Suprapubic skin (tissue), 4 donors: Measurements from ENCODE around the gene WWC2. TPM values are rescaled to one million over a fixed set of nuclear protein-coding genes. Genes with fewer than 3 reads are reported as not detected.

Source experiments
- DNase-seq, 2 donors: peaks; one replicate each; pipeline ENCODE4 v3.0.0-alpha.2; 2019; ENCODE audit warnings: low spot score in 2 of 2
- H3K27ac ChIP-seq: fragments of 200-600 bp; sonication (generic); one replicate; pipeline ENCODE4 v1.5.1; 2019
- H3K27me3 ChIP-seq: fragments of 200-600 bp; sonication (generic); one replicate; pipeline ENCODE4 v1.5.1; 2019
- H3K36me3 ChIP-seq: fragments of 200-600 bp; sonication (generic); one replicate; pipeline ENCODE4 v1.5.1; 2019
- H3K4me1 ChIP-seq: fragments of 200-600 bp; sonication (generic); one replicate; pipeline ENCODE4 v1.5.1; 2019
- H3K4me3 ChIP-seq: fragments of 200-600 bp; sonication (generic); one replicate; pipeline ENCODE4 v1.5.1; 2019; ENCODE audit warnings: mild to moderate bottlenecking
- H3K9me3 ChIP-seq: fragments of 200-600 bp; sonication (generic); one replicate; pipeline ENCODE4 v1.5.1; 2019
- CTCF ChIP-seq, 2 donors: fragments of 200-600 bp in 1 of 2; fragments of 450-650 bp in 1 of 2; sonication (generic) in 1 of 2; IDR thresholded peaks; one replicate each; pipeline ENCODE4 v1.5.1; 2016 to 2019; ENCODE audit warnings: antibody characterized with exemption in 2 of 2, mild to moderate bottlenecking in 1 of 2, moderate library complexity in 1 of 2
- EP300 ChIP-seq: sonication (generic); formaldehyde crosslinking; IDR thresholded peaks from one replicate; pipeline ENCODE4 v1.6.1; 2017; ENCODE audit warnings: antibody characterized with exemption
- POLR2A ChIP-seq, 2 donors: fragments of 450-650 bp; IDR thresholded peaks; one replicate each; pipeline ENCODE4 v1.6.1; 2017; ENCODE audit warnings: antibody characterized with exemption in 2 of 2, mild to moderate bottlenecking in 2 of 2, moderate library complexity in 2 of 2
- POLR2AphosphoS5 ChIP-seq, 3 donors: sonication (generic); formaldehyde crosslinking; IDR thresholded peaks; one replicate each; pipeline ENCODE4 v1.6.1; 2017; ENCODE audit warnings: antibody characterized with exemption in 3 of 3
- WGBS: methylation state at CpG from one replicate; pipeline ENCODE4 v1.1.5; 2018; 5-methylcytosine and 5-hydroxymethylcytosine counted together
- total RNA-seq, 4 donors: library from RNA; depleted of rRNA; stranded (reverse); fragments of >200 nt; gene quantifications; one replicate each; pipeline ENCODE4 v1.1.0, GENCODE V29; 2016

Gene WWC2
- total RNA-seq, 4 donors from 2014 or later: 9.2 to 30.4 (median 15.2) TPM

GRCh38 chr4:183171484-183172267 is 72.6 kb downstream of the WWC2 start:
- 76% methylated on average over 4 of the region's 4 CpGs for WGBS

GRCh38 chr4:183172881-183173280 is 73.8 kb downstream of the WWC2 start:
- Histone ChIP-seq H3K4me1 (peaks cover 11% of the 10 kb centered on the region), H3K27me3 (no peaks in the 10 kb centered on the region), H3K36me3 (no peaks in the 10 kb centered on the region), H3K4me3 (no peak overlapping the region), H3K27ac (no peak overlapping the region), H3K9me3 (no peaks in the 10 kb centered on the region)
- 90% methylated on average over 1 of the region's 1 CpG for WGBS
- TF ChIP-seq EP300: no peak
- TF ChIP-seq CTCF (IDR thresholded peaks at IDR 0.05): no peak
- no peak for TF ChIP-seq POLR2A (IDR thresholded peaks at IDR 0.05)
- DNase-seq: no peak

More at GRCh38 chr4:183171484-183172267, 72.6 kb downstream of the WWC2 start:
- Histone ChIP-seq H3K4me1 (peaks cover 11% of the 10 kb centered on the region), H3K36me3 (no peaks in the 10 kb centered on the region), H3K27me3 (no peaks in the 10 kb centered on the region), H3K9me3 (no peaks in the 10 kb centered on the region), H3K27ac (no peak overlapping the region), H3K4me3 (no peak overlapping the region)
- DNase-seq: no peak
- no peak for TF ChIP-seq POLR2AphosphoS5 (IDR thresholded peaks at IDR 0.05)
- no peak for TF ChIP-seq POLR2A (IDR thresholded peaks at IDR 0.05)
- TF ChIP-seq EP300: no peak
- no peak for TF ChIP-seq CTCF (IDR thresholded peaks at IDR 0.05)

GRCh38 chr4:183173580-183174526 is 74.8 kb downstream of the WWC2 start:
- H3K27ac ChIP-seq: no peak overlapping the region
- WGBS: 54% methylated on average over 13 of the region's 13 CpGs
- no peak for TF ChIP-seq EP300
- no peak for TF ChIP-seq POLR2AphosphoS5 (IDR thresholded peaks at IDR 0.05)
- TF ChIP-seq POLR2A (IDR thresholded peaks at IDR 0.05): no peak
- no peak for TF ChIP-seq CTCF (IDR thresholded peaks at IDR 0.05)
- no peak overlapping the region for H3K4me3 ChIP-seq
- H3K9me3 ChIP-seq: no peaks in the 10 kb centered on the region
- no peaks in the 10 kb centered on the region for H3K36me3 ChIP-seq
- H3K27me3 ChIP-seq: no peaks in the 10 kb centered on the region
- H3K4me1 ChIP-seq: peaks cover 11% of the 10 kb centered on the region
- DNase-seq: no peak

DNA sequence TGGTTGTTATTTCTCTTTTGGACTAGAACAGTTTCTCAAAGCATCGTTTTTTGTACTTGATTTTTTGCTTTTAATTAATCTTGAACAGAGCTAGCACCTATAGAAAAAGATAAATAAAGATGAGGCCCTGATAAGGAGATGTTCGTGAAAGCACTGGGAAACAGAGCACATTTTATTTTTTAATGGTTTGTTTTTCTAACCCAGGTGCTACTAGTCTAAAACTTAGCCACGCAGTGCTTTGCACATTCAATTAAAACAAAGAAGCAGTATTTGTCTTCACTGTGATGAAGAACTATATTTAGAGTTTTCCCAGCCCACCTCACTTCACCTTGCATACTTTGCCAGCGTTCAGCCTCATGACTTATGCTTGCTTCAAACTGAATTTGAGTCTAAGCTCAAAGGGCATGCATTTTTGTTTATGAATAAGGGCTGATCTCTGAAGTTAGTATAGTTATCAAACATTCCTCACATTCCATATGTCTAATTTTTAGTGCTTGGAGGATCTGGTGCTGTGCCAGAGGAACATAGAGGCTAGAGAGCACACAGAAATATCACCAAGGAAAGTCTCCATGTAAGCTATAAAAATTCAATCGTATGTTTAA is 76.7 kb downstream of the WWC2 start:
- Histone ChIP-seq H3K4me3 (no peak overlapping the region), H3K4me1 (peaks cover 11% of the 10 kb centered on the region), H3K9me3 (no peaks in the 10 kb centered on the region), H3K27ac (no peak overlapping the region), H3K36me3 (no peaks in the 10 kb centered on the region), H3K27me3 (no peaks in the 10 kb centered on the region)
- WGBS: 67% methylated on average over 5 of the region's 5 CpGs
- TF ChIP-seq EP300 (no peak), CTCF (IDR thresholded peaks at IDR 0.05) (no peak), POLR2AphosphoS5 (IDR thresholded peaks at IDR 0.05) (no peak), POLR2A (IDR thresholded peaks at IDR 0.05) (no peak)
- no peak for DNase-seq
